Stimulated activated CD4-positive, alpha-beta T cell treated with anti-CD3 and anti-CD28 coated beads, Interleukin-1b, Interleukin-23, amount 100 ng/mL, for 24 hours (primary cell): ENCODE results near the gene SLC8A3.
A peak's percentile ranks its signal among the peaks of the same experiment; 100 is the strongest.
"Not testable (repeated sequence)": the region's sequence is repeated elsewhere in the genome, so short reads cannot be mapped to it uniquely, and the experiment has no call there.

Source experiments
- DNase-seq, 4 experiments: peaks; one replicate each; pipeline ENCODE4 v3.0.0-alpha.2; 2020; ENCODE audit warnings: low read depth in 4 of 4, low spot score in 1 of 4

The SLC8A3 gene

GRCh38 chr14:70188659-70189455 is at the start of gene SLC8A3:
Gene SLC8A3 (minus strand): TSS chr14:70188951. CDS start chr14:70168422, 20,529 bp downstream.
- DNase-seq = peak in 2 of 4 experiments; percentile 7 to 26

- DNase-seq = no peak
Observed at GRCh38 chr14:70237710-70238109, 49.0 kb upstream of the SLC8A3 start.

GRCh38 chr14:70234066-70234950 is 45.6 kb upstream of the SLC8A3 start:
- DNase-seq = no peak

GRCh38 chr14:70231756-70232544 is 43.2 kb upstream of the SLC8A3 start:
- not testable (repeated sequence) for DNase-seq

GRCh38 chr14:70229877-70230640 is 41.3 kb upstream of the SLC8A3 start:
- DNase-seq = not testable (repeated sequence)

- no peak for DNase-seq
Observed at GRCh38 chr14:70213721-70214282, 25.1 kb upstream of the SLC8A3 start.

- DNase-seq = no peak
Observed at GRCh38 chr14:70212752-70213151, 24.0 kb upstream of the SLC8A3 start.

GRCh38 chr14:70208380-70208779 is 19.6 kb upstream of the SLC8A3 start:
- no peak for DNase-seq

- DNase-seq = no peak
Observed at GRCh38 chr14:70203686-70204085, 14.9 kb upstream of the SLC8A3 start.

- DNase-seq = no peak
Observed at GRCh38 chr14:70201994-70202393, 13.2 kb upstream of the SLC8A3 start.

- no peak for DNase-seq
Observed at GRCh38 chr14:70193396-70193795, 4.6 kb upstream of the SLC8A3 start.

GRCh38 chr14:70192915-70193314 is 4.2 kb upstream of the SLC8A3 start:
- no peak for DNase-seq

GRCh38 chr14:70190156-70190555 is 1.4 kb upstream of the SLC8A3 start:
- DNase-seq = no peak

GRCh38 chr14:70189456-70190077 is 816 bp upstream of the SLC8A3 start:
- DNase-seq = no peak

GRCh38 chr14:70188322-70188658 is 461 bp downstream of the SLC8A3 start:
- peak in 1 of 4 experiments; percentile 5 for DNase-seq

GRCh38 chr14:70186900-70187451 is 1.8 kb downstream of the SLC8A3 start:
- peak in 1 of 4 experiments; percentile 7 for DNase-seq

- DNase-seq = no peak
Observed at GRCh38 chr14:70183991-70184390, 4.8 kb downstream of the SLC8A3 start.

- no peak for DNase-seq
Observed at GRCh38 chr14:70181276-70181675, 7.5 kb downstream of the SLC8A3 start.

- DNase-seq = no peak
Observed at GRCh38 chr14:70180718-70181117, 8.0 kb downstream of the SLC8A3 start.
